Prostate gland (tissue), 2 donors: ENCODE measurements around the gene COL11A1. TPM values are rescaled to one million over a fixed set of nuclear protein-coding genes. Genes with fewer than 3 reads are reported as not detected.

Experiments used
- DNase-seq: peaks from one replicate; pipeline ENCODE4 v3.0.0-alpha.2; 2019; ENCODE audit warnings: low spot score
- H3K27ac ChIP-seq, 2 donors: fragments of 200-600 bp; sonication (generic); 2 replicates each; pipeline ENCODE4 v1.5.1; 2017 to 2019
- H3K27me3 ChIP-seq: fragments of 200-600 bp; sonication (generic); replicated peaks from 2 replicates; pipeline ENCODE4 v1.5.1; 2019; ENCODE audit not compliant: insufficient read depth
- H3K36me3 ChIP-seq, 2 donors: fragments of 200-600 bp; sonication (generic); 1 replicate in 1 of 2; 2 replicates in 1 of 2; pipeline versions ENCODE4 v1.5.1 to v1.8.1; 2017 to 2019
- H3K4me1 ChIP-seq: fragments of 200-600 bp; sonication (generic); replicated peaks from 2 replicates; pipeline ENCODE4 v1.5.1; 2019
- H3K4me3 ChIP-seq, 2 donors: fragments of 200-600 bp; sonication (generic); 2 replicates each; pipeline ENCODE4 v1.5.1; 2017 to 2019
- H3K9me3 ChIP-seq: fragments of 200-600 bp; sonication (generic); 2 replicates; pipeline ENCODE4 v1.5.1; 2017
- CTCF ChIP-seq, 4 experiments: fragments of 200-600 bp in 2 of 4; fragments of 450-650 bp in 2 of 4; sonication (generic) in 2 of 4; IDR thresholded peaks; 1 replicate in 3 of 4; 2 replicates in 1 of 4; pipeline ENCODE4 v1.5.1; 2016 to 2019; ENCODE audit warnings: antibody characterized with exemption in 4 of 4, mild to moderate bottlenecking in 2 of 4, moderate library complexity in 2 of 4
- POLR2A ChIP-seq: fragments of 450-650 bp; IDR thresholded peaks from one replicate; pipeline ENCODE4 v1.6.1; 2016; ENCODE audit warnings: antibody characterized with exemption, mild to moderate bottlenecking
- POLR2AphosphoS5 ChIP-seq: sonication (generic); formaldehyde crosslinking; IDR thresholded peaks from one replicate; pipeline ENCODE4 v1.6.1; 2017; ENCODE audit warnings: antibody characterized with exemption
- WGBS: methylation state at CpG from one replicate; pipeline ENCODE4 v1.1.5; 2018; 5-methylcytosine and 5-hydroxymethylcytosine counted together
- intact Hi-C: fragments of 100-400 bp; cut with DNase I; formaldehyde crosslinking; loops from one replicate; pipeline ENCODE4 v1.14.2; 2022
- total RNA-seq, 2 donors: library from RNA; depleted of rRNA; stranded (reverse); fragments of >200 nt; gene quantifications; one replicate each; pipeline ENCODE4 v1.1.0, GENCODE V29; 2016

COL11A1 gene
- total RNA-seq, 2 donors from 2014 or later, result 0.51 TPM; not detected in 1

DNA sequence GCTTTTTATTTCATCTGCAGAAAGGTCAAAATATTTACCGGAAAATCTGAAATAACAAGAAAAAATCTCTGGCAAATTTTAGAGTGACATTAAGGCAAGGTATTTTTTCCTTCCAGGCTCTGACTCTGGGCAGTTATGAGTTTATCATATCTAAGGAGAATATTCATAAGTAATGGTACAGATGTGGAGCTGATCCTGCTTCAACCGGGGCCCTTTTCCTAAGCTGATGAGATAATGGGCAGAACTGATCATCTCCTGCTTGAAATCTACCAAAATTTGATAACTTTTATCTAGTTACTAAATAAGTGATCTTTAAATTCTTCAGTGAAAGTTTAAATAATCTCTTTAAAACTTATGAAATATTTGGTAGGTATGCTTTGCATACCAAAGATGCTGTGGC is 211.6 kb downstream of the COL11A1 start:
- no peak overlapping the region for H3K4me3 ChIP-seq
- 55% methylated on average over 2 of the region's 2 CpGs for WGBS
- no peak for DNase-seq
- no peaks in the 10 kb centered on the region for H3K27me3 ChIP-seq
- no peaks in the 10 kb centered on the region for H3K4me1 ChIP-seq
- H3K36me3 ChIP-seq, result no peaks in the 10 kb centered on the region
- TF ChIP-seq CTCF (IDR thresholded peaks at IDR 0.05), result no peak
- TF ChIP-seq POLR2AphosphoS5, result no peak
- TF ChIP-seq POLR2A, result no peak
- H3K9me3 ChIP-seq, result no peaks in the 10 kb centered on the region
- intact Hi-C loops, result no loop called here
- H3K27ac ChIP-seq, result no peak overlapping the region

- no peaks in the 10 kb centered on the region for H3K9me3 ChIP-seq
- H3K27me3 ChIP-seq, result no peaks in the 10 kb centered on the region
- no peak for TF ChIP-seq CTCF (IDR thresholded peaks at IDR 0.05)
- no peak for TF ChIP-seq POLR2A
- TF ChIP-seq POLR2AphosphoS5, result no peak
- H3K4me3 ChIP-seq, result no peak overlapping the region
- WGBS, result 41% methylated on average over 5 of the region's 5 CpGs
- H3K36me3 ChIP-seq, result no peaks in the 10 kb centered on the region
- no peak for DNase-seq
- no peaks in the 10 kb centered on the region for H3K4me1 ChIP-seq
- no peak overlapping the region for H3K27ac ChIP-seq
- intact Hi-C loops, result no loop called here
Observed at GRCh38 chr1:102896286-102896685, 212.0 kb downstream of the COL11A1 start.

DNA sequence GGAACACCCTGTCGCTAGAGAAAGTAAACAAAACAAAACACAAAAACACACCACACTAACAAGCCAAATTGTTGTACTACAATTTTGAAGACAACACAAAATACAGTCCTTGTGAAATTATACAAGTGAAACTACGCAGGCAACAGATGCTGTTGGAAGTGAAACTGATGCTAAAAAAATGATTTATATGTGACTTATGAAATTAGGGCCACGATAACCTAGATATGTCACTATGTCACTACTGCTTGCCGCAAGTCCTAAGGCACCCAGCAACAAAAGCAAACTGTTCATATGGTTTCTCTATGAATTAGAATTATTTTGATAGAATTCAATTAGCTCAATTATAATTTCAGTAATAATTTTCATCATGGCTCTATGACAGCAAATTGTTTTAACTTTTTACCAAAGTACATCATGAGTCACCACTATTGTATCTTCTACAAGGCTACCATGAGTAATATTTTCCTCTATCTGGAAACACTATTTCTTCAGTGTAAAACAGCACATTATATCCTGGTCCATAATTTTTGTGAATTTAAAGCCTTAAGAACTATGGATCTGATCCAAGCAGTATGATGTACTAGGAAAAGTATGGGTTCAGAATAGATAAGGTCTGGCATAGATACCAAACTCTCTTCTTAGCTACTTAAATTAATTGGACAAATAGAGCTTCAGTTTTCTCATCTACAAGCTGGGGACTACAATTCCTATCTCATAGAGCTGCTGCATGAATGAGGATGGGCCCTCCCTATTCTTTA is 216.3 kb downstream of the COL11A1 start:
- H3K9me3 ChIP-seq, result no peaks in the 10 kb centered on the region
- no peaks in the 10 kb centered on the region for H3K36me3 ChIP-seq
- TF ChIP-seq POLR2A (no peak), CTCF (IDR thresholded peaks at IDR 0.05) (no peak), POLR2AphosphoS5 (no peak)
- H3K27ac ChIP-seq, result no peak overlapping the region
- DNase-seq, result no peak
- H3K4me3 ChIP-seq, result no peak overlapping the region
- H3K27me3 ChIP-seq, result no peaks in the 10 kb centered on the region
- whole genome bisulfite sequencing, result 85% methylated on average over 4 of the region's 4 CpGs
- H3K4me1 ChIP-seq, result no peaks in the 10 kb centered on the region
- intact Hi-C loops, result no loop called here

- intact Hi-C loops, result no loop called here
Observed at GRCh38 chr1:102886638-102887037, 221.7 kb downstream of the COL11A1 start.

More at GRCh38 chr1:102886638-102887037, 221.7 kb downstream of the COL11A1 start:
- H3K27ac ChIP-seq, result no peak overlapping the region
- no peak for TF ChIP-seq POLR2AphosphoS5
- TF ChIP-seq POLR2A, result no peak
- no peak for TF ChIP-seq CTCF (IDR thresholded peaks at IDR 0.05)
- 35% methylated on average over 4 of the region's 4 CpGs for WGBS
- H3K4me3 ChIP-seq, result no peak overlapping the region
- no peaks in the 10 kb centered on the region for H3K9me3 ChIP-seq
- DNase-seq, result no peak
- no peaks in the 10 kb centered on the region for H3K36me3 ChIP-seq
- no peaks in the 10 kb centered on the region for H3K4me1 ChIP-seq
- no peaks in the 10 kb centered on the region for H3K27me3 ChIP-seq
